Subcutaneous abdominal adipose tissue (tissue), 5 donors: ENCODE measurements around the gene DNAJA4.
"Not testable (repeated sequence)": the region's sequence is repeated elsewhere in the genome, so short reads cannot be mapped to it uniquely, and the experiment has no call there.

Experiments
- H3K27ac ChIP-seq: one replicate; pipeline ENCODE4 v1.7.0; 2013; ENCODE audit warnings: low read depth, mild to moderate bottlenecking, inconsistent platforms, low read length, moderate library complexity
- H3K27me3 ChIP-seq, 5 donors: one replicate each; pipeline ENCODE4 v1.7.0; 2013; ENCODE audit warnings: low read length in 5 of 5, inconsistent platforms in 1 of 5; ENCODE audit not compliant: control insufficient read depth in 5 of 5, insufficient read depth in 4 of 5
- H3K36me3 ChIP-seq, 5 donors: one replicate each; pipeline ENCODE4 v1.7.0; 2013; ENCODE audit warnings: low read length in 5 of 5; ENCODE audit not compliant: control insufficient read depth in 5 of 5, insufficient read depth in 5 of 5
- H3K4me1 ChIP-seq, 5 donors: one replicate each; pipeline ENCODE4 v1.7.0; 2013; ENCODE audit warnings: low read length in 5 of 5, mild to moderate bottlenecking in 3 of 5, moderate library complexity in 1 of 5; ENCODE audit not compliant: control insufficient read depth in 5 of 5, insufficient read depth in 5 of 5
- H3K4me3 ChIP-seq, 5 donors: one replicate each; pipeline ENCODE4 v1.7.0; 2013; ENCODE audit warnings: low read length in 5 of 5, low read depth in 1 of 5
- H3K9ac ChIP-seq, 5 donors: one replicate each; pipeline ENCODE4 v1.7.0; 2013; ENCODE audit warnings: low read length in 5 of 5, mild to moderate bottlenecking in 4 of 5, moderate library complexity in 3 of 5
- H3K9me3 ChIP-seq, 5 donors: one replicate each; pipeline ENCODE4 v1.7.0; 2013; ENCODE audit warnings: low read length in 5 of 5; ENCODE audit not compliant: control insufficient read depth in 5 of 5
- donor health status: healthy.
- donor health status: healthy.
- donor health status: healthy.
- donor health status: healthy.
- donor health status: healthy.

The DNAJA4 gene

GRCh38 chr15:78243491-78243941 is 20.8 kb upstream of the DNAJA4 start:
- H3K27ac ChIP-seq: no peak overlapping the region
- no peaks in the 10 kb centered on the region for H3K9me3 ChIP-seq
- no peaks in the 10 kb centered on the region for H3K27me3 ChIP-seq
- no peak overlapping the region for H3K9ac ChIP-seq
- no peaks in the 10 kb centered on the region for H3K36me3 ChIP-seq
- H3K4me1 ChIP-seq: peaks cover 0 to 9% (median 6%) of the 10 kb centered on the region in 5 donors
- H3K4me3 ChIP-seq: no peak overlapping the region

- Histone ChIP-seq H3K9ac (no peak overlapping the region), H3K4me3 (no peak overlapping the region), H3K27ac (no peak overlapping the region), H3K36me3 (no peaks in the 10 kb centered on the region), H3K27me3 (no peaks in the 10 kb centered on the region), H3K9me3 (no peaks in the 10 kb centered on the region), H3K4me1 (peaks cover 0 to 9% (median 6%) of the 10 kb centered on the region in 5 donors)
Observed at GRCh38 chr15:78244101-78244500, 20.3 kb upstream of the DNAJA4 start.

GRCh38 chr15:78244893-78245292 is 19.5 kb upstream of the DNAJA4 start:
- H3K4me1 ChIP-seq: peaks cover 0 to 9% (median 6%) of the 10 kb centered on the region in 5 donors
- H3K4me3 ChIP-seq: no peak overlapping the region
- no peak overlapping the region for H3K9ac ChIP-seq
- no peaks in the 10 kb centered on the region for H3K9me3 ChIP-seq
- H3K27me3 ChIP-seq: no peaks in the 10 kb centered on the region
- no peak overlapping the region for H3K27ac ChIP-seq
- H3K36me3 ChIP-seq: no peaks in the 10 kb centered on the region

- not testable (repeated sequence) for H3K9ac ChIP-seq, H3K27me3 ChIP-seq, H3K4me1 ChIP-seq, H3K36me3 ChIP-seq, H3K4me3 ChIP-seq, H3K9me3 ChIP-seq, H3K27ac ChIP-seq
Observed at GRCh38 chr15:78245392-78245791, 19.0 kb upstream of the DNAJA4 start.

- H3K9me3 ChIP-seq, H3K36me3 ChIP-seq, H3K9ac ChIP-seq, H3K4me1 ChIP-seq, H3K27ac ChIP-seq, H3K27me3 ChIP-seq, H3K4me3 ChIP-seq: not testable (repeated sequence)
Observed at GRCh38 chr15:78245976-78246620, 18.3 kb upstream of the DNAJA4 start.

DNA sequence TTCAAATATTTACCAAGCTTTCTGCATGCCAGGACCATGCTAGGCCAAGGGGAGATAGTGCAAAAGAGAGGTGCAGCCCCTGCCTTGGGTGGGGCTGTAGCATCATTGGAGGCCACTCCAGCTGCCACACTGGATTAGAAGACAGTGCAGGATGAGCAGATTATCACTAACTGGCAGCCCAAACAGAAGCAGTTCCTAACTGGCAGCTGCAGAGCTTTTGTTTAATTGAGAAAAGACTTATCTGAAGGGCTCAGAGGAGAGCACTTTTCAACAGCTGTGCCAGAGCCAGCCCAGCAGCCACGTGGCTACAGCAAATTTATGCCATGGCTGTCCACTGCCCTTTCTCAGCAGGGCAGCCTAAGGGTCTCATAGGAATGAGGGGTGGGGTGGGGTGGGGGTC is 16.5 kb upstream of the DNAJA4 start:
- Histone ChIP-seq H3K9me3 (no peaks in the 10 kb centered on the region), H3K9ac (no peak overlapping the region), H3K4me3 (no peak overlapping the region), H3K27ac (no peak overlapping the region), H3K27me3 (no peaks in the 10 kb centered on the region), H3K36me3 (no peaks in the 10 kb centered on the region), H3K4me1 (peaks cover 0 to 9% (median 6%) of the 10 kb centered on the region in 5 donors)

DNA sequence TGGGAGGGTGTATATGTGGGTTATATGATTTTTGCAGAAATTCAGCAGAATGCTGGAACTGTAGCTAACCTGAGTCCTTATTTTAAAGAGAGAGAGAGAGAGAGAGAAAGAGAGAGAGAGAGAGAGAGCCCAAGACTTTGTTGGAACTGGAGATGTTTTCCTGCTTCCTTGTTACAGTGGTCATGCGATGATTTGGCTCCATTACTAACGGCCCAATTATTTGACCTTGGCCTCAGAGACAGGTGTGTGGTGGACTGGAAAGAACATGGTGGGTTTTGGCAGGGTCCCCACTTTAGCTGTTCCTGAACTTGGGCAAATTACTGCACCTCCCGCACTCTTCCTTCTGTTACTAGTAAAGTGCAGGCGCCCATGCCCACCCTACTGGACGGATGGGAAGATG is 15.2 kb upstream of the DNAJA4 start:
- no peak overlapping the region for H3K27ac ChIP-seq

GRCh38 chr15:78251136-78251535 is 13.2 kb upstream of the DNAJA4 start:
- Histone ChIP-seq H3K4me1 (no peaks in the 10 kb centered on the region), H3K27me3 (no peaks in the 10 kb centered on the region), H3K4me3 (no peak overlapping the region), H3K36me3 (no peaks in the 10 kb centered on the region), H3K27ac (no peak overlapping the region), H3K9me3 (no peaks in the 10 kb centered on the region), H3K9ac (no peak overlapping the region)

More for the DNA sequence above, 15.2 kb upstream of the DNAJA4 start:
- Histone ChIP-seq H3K9ac (no peak overlapping the region), H3K4me1 (no peaks in the 10 kb centered on the region), H3K4me3 (no peak overlapping the region), H3K27me3 (no peaks in the 10 kb centered on the region), H3K36me3 (no peaks in the 10 kb centered on the region), H3K9me3 (no peaks in the 10 kb centered on the region)

GRCh38 chr15:78255421-78256043 is 8.8 kb upstream of the DNAJA4 start:
- Histone ChIP-seq H3K27ac (no peak overlapping the region), H3K9ac (no peak overlapping the region), H3K9me3 (no peaks in the 10 kb centered on the region), H3K36me3 (no peaks in the 10 kb centered on the region), H3K4me3 (no peak overlapping the region), H3K27me3 (no peaks in the 10 kb centered on the region), H3K4me1 (no peaks in the 10 kb centered on the region)

GRCh38 chr15:78256044-78256437 is 8.3 kb upstream of the DNAJA4 start:
- Histone ChIP-seq H3K4me1 (no peaks in the 10 kb centered on the region), H3K9ac (no peak overlapping the region), H3K9me3 (no peaks in the 10 kb centered on the region), H3K27ac (no peak overlapping the region), H3K4me3 (no peak overlapping the region), H3K27me3 (no peaks in the 10 kb centered on the region), H3K36me3 (no peaks in the 10 kb centered on the region)
